Measurements from ENCODE around the gene PHLDA2. TPM values are rescaled to one million over a fixed set of nuclear protein-coding genes. Genes with fewer than 3 reads are reported as not detected.

Gene PHLDA2
- total RNA-seq, 1 experiment from 2014 or later, result 195 TPM

DNA sequence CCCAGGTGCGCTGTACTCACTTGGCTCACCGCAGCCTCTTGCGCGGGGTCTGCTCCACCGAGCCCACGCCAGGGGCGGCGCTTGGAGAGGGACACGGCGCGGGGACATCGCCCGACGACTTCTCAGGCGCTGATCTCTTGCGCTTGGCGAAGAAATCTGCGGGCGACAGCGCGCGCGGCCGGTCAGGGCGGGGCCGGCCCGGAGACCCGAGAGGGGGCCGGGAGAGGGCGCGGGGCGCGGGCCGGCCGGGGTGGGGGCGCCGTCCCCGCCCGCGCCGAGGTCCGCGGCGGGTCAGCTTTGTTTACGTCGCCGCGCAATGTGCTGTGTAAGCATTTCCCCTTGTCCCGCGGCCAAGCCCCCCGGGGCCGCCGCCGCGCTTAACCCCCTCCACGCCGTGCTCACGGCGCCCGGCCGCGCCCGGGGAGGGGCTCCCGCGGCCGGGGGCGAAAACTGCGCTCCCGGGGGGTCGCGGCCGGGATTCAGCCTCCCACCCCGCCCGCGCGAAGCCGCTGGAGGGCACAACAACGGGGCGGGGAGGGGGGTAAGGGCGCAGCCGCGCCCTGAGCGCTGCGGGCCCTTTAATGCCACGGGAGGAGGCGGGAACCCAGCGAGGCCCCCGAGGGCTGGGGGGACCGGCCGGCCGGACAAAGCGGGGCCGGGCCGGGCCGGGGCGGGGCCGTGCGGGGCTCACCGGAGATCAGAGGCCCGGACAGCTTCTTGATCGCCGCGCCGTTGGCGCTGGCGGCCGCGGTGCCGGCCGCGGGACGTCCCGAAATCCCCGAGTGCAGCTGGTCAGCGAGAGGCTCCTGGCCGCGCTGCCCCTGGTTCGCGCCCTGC, 45.0 kb downstream of the PHLDA2 start:
- intact Hi-C loops (cut with micrococcal nuclease; ENCODE audit: unreplicated experiment), result loop anchor here (10.0 kb wide), 1 partner anchor 189 kb away; the partner anchor contains the start of gene KCNQ1OT1
- no TSS peak for BruUV-seq (replicated peaks)

DNA sequence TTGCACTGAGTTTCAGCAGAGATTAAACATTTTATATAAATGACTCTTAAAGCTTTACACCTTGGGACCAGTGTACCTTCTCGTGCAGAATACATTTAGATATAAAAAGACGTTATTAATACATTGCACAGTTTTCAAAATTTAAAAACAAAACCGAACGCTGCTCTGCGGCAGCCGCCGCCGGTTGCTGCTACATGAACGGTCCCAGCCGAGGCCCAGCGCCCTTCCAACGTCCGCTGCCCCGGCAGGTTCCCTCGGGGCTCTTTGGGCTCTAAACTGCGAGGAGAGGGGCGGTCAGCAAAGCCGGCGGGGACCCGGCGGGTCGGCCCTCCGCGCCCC, 45.6 kb downstream of the PHLDA2 start:
- in situ Hi-C loops (cut with HindIII; ENCODE audit: low pct_unique_long_range_greater_than_20kb, low sequenced_read_pairs), result no loop called here

More for the DNA sequence above, 45.0 kb downstream of the PHLDA2 start:
- in situ Hi-C loops (cut with HindIII; ENCODE audit: low pct_unique_long_range_greater_than_20kb, low sequenced_read_pairs), result no loop called here
- ChIA-PET CTCF (interaction anchor here (0.5 to 2.7 kb wide), 2 partner anchors 352 to 1091 kb away, joined by 9 to 21 read pairs; no protein-coding TSS in a partner anchor), POLR2A (no interaction called here)
- peak overlapping the region; percentile 54 to 56 for H3K4me3 ChIP-seq (ENCODE audit: low read depth in 2 of 2, low read length in 2 of 2)
- H3K27ac ChIP-seq (ENCODE audit: low read length), result no peak overlapping the region
- no peaks in the 10 kb centered on the region for H3K9me3 ChIP-seq (ENCODE audit: control insufficient read depth, insufficient read depth, low read depth, low read length)
- H3K27me3 ChIP-seq (ENCODE audit: control insufficient read depth, insufficient read depth, low read length), result no peaks in the 10 kb centered on the region
- 0 out of 2 replicates have a peak, but pooled peaks have one; percentile 34 for TF ChIP-seq TCF7L2 (IDR thresholded peaks at IDR 0.05; ENCODE audit: low read depth, low read length)
- TF ChIP-seq, protein P1, sequence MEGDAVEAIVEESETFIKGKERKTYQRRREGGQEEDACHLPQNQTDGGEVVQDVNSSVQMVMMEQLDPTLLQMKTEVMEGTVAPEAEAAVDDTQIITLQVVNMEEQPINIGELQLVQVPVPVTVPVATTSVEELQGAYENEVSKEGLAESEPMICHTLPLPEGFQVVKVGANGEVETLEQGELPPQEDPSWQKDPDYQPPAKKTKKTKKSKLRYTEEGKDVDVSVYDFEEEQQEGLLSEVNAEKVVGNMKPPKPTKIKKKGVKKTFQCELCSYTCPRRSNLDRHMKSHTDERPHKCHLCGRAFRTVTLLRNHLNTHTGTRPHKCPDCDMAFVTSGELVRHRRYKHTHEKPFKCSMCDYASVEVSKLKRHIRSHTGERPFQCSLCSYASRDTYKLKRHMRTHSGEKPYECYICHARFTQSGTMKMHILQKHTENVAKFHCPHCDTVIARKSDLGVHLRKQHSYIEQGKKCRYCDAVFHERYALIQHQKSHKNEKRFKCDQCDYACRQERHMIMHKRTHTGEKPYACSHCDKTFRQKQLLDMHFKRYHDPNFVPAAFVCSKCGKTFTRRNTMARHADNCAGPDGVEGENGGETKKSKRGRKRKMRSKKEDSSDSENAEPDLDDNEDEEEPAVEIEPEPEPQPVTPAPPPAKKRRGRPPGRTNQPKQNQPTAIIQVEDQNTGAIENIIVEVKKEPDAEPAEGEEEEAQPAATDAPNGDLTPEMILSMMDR (IDR thresholded peaks at IDR 0.05), result no peak
- ATAC-seq (peak; percentile 52), DNase-seq (ENCODE audit: low read depth, low spot score) (no peak)
- peaks cover 2% of the 10 kb centered on the region; the same call in 1 of the 2 replicates for H3K4me1 ChIP-seq (ENCODE audit: control insufficient read depth, insufficient read depth, low read length)
- H3K36me3 ChIP-seq (ENCODE audit: control insufficient read depth, insufficient read depth, low read length), result no peaks in the 10 kb centered on the region

DNA sequence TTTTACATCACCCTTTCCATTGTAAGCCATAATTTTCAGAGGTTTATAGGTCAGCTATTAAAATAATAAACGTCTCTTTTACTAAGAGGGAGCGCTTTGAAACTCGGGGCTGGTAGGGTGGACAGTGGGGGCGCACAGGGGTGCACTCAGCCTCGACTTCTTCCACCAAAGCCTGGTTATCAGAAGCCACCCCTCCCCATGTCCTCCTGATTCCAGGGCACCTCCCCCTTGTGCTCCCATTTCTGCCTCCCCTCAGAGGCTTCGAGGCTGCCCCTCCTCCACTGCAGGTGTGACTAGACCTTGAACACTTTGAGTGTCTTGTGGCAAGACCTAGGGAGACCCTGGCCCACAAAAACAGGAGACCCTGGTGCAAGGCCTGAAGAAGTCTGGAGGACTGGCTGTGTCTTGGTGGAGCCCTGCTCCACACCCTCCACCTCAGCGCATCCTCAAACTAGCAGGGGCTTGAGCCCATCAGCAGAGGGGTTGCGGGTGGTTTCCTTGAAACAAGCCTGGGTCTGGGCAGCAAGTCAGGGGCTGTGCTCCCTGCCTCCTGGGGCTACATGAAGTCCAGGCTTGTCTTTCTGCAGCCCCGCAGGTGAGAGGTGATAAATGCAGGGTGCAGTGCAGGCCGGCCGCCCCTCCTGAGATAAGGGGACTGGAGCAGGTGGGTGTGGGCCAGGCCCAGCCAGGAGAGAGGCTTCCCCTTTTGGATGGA, 46.7 kb downstream of the PHLDA2 start:
- Histone ChIP-seq H3K4me1 (ENCODE audit: control insufficient read depth, insufficient read depth, low read length) (peaks cover 2% of the 10 kb centered on the region; the same call in 1 of the 2 replicates), H3K36me3 (ENCODE audit: control insufficient read depth, insufficient read depth, low read length) (no peaks in the 10 kb centered on the region), H3K27ac (ENCODE audit: low read length) (no peak overlapping the region), H3K4me3 (ENCODE audit: low read depth in 2 of 2, low read length in 2 of 2) (no peak overlapping the region), H3K27me3 (ENCODE audit: control insufficient read depth, insufficient read depth, low read length) (no peaks in the 10 kb centered on the region), H3K9me3 (ENCODE audit: control insufficient read depth, insufficient read depth, low read depth, low read length) (no peaks in the 10 kb centered on the region)
- CTCF ChIA-PET, result interaction anchor here (1.6 to 2.7 kb wide), 2 partner anchors 350 kb away, joined by 6 to 21 read pairs; no protein-coding TSS in a partner anchor
- BruUV-seq (replicated peaks), result no TSS peak
- POLR2A ChIA-PET, result interaction anchor here (0.7 kb wide), 1 partner anchor 26 kb away, joined by 3 read pairs; no protein-coding TSS in a partner anchor
- intact Hi-C loops (cut with micrococcal nuclease; ENCODE audit: unreplicated experiment) (loop anchor here (10.0 kb wide), 1 partner anchor 188 kb away; the partner anchor contains the start of gene KCNQ1OT1), in situ Hi-C loops (cut with HindIII; ENCODE audit: low pct_unique_long_range_greater_than_20kb, low sequenced_read_pairs) (no loop called here)
- ATAC-seq, result no peak
- TF ChIP-seq TCF7L2 (IDR thresholded peaks at IDR 0.05; ENCODE audit: low read depth, low read length) (no peak), SIN3A (IDR thresholded peaks at IDR 0.05; ENCODE audit: borderline replicate concordance, insufficient read depth, low read depth, low read length) (no peak), POLR2AphosphoS5 (IDR thresholded peaks at IDR 0.05; ENCODE audit: low read depth, low read length) (no peak)
- TF ChIP-seq, protein P1 (IDR thresholded peaks at IDR 0.05), result no peak
- TF ChIP-seq, protein P2, sequence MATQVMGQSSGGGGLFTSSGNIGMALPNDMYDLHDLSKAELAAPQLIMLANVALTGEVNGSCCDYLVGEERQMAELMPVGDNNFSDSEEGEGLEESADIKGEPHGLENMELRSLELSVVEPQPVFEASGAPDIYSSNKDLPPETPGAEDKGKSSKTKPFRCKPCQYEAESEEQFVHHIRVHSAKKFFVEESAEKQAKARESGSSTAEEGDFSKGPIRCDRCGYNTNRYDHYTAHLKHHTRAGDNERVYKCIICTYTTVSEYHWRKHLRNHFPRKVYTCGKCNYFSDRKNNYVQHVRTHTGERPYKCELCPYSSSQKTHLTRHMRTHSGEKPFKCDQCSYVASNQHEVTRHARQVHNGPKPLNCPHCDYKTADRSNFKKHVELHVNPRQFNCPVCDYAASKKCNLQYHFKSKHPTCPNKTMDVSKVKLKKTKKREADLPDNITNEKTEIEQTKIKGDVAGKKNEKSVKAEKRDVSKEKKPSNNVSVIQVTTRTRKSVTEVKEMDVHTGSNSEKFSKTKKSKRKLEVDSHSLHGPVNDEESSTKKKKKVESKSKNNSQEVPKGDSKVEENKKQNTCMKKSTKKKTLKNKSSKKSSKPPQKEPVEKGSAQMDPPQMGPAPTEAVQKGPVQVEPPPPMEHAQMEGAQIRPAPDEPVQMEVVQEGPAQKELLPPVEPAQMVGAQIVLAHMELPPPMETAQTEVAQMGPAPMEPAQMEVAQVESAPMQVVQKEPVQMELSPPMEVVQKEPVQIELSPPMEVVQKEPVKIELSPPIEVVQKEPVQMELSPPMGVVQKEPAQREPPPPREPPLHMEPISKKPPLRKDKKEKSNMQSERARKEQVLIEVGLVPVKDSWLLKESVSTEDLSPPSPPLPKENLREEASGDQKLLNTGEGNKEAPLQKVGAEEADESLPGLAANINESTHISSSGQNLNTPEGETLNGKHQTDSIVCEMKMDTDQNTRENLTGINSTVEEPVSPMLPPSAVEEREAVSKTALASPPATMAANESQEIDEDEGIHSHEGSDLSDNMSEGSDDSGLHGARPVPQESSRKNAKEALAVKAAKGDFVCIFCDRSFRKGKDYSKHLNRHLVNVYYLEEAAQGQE (IDR thresholded peaks at IDR 0.05; ENCODE audit: insufficient read depth in 1 of 2, low read depth in 2 of 2, low read length in 1 of 2), result no peak
- no peak for DNase-seq (ENCODE audit: low read depth, low spot score)

More for the DNA sequence above, 45.6 kb downstream of the PHLDA2 start:
- intact Hi-C loops (cut with micrococcal nuclease; ENCODE audit: unreplicated experiment), result loop anchor here (10.0 kb wide), 1 partner anchor 189 kb away; the partner anchor contains the start of gene KCNQ1OT1
- Histone ChIP-seq H3K9me3 (ENCODE audit: control insufficient read depth, insufficient read depth, low read depth, low read length) (no peaks in the 10 kb centered on the region), H3K4me3 (ENCODE audit: low read depth in 2 of 2, low read length in 2 of 2) (peak overlapping the region; percentile 54 to 56), H3K27ac (ENCODE audit: low read length) (no peak overlapping the region), H3K27me3 (ENCODE audit: control insufficient read depth, insufficient read depth, low read length) (no peaks in the 10 kb centered on the region), H3K4me1 (ENCODE audit: control insufficient read depth, insufficient read depth, low read length) (peaks cover 2% of the 10 kb centered on the region; the same call in 1 of the 2 replicates), H3K36me3 (ENCODE audit: control insufficient read depth, insufficient read depth, low read length) (no peaks in the 10 kb centered on the region)
- ATAC-seq (no peak), DNase-seq (ENCODE audit: low read depth, low spot score) (no peak)
- ChIA-PET POLR2A (interaction anchor here (0.7 kb wide), 1 partner anchor 27 kb away, joined by 3 read pairs; no protein-coding TSS in a partner anchor), CTCF (interaction anchor here (2.7 kb wide), 1 partner anchor 351 kb away, joined by 21 read pairs; no protein-coding TSS in a partner anchor)
- no TSS peak for BruUV-seq (replicated peaks)
- TF ChIP-seq SIN3A (IDR thresholded peaks at IDR 0.05; ENCODE audit: borderline replicate concordance, insufficient read depth, low read depth, low read length) (0 out of 2 replicates have a peak, but pooled peaks have one; percentile 20), TCF7L2 (IDR thresholded peaks at IDR 0.05; ENCODE audit: low read depth, low read length) (no peak)

All from Panc1 (cell line).